Ramos (cell line): ENCODE data around the gene MRPS12.

Experiments used
- in situ Hi-C: fragments of 300-500 bp; cut with MboI; formaldehyde crosslinking; loops from one replicate; pipeline ENCODE4 v1.14.3; 2022; ENCODE audit warnings: low sequenced_read_pairs; ENCODE audit not compliant: unreplicated experiment

Gene MRPS12

DNA sequence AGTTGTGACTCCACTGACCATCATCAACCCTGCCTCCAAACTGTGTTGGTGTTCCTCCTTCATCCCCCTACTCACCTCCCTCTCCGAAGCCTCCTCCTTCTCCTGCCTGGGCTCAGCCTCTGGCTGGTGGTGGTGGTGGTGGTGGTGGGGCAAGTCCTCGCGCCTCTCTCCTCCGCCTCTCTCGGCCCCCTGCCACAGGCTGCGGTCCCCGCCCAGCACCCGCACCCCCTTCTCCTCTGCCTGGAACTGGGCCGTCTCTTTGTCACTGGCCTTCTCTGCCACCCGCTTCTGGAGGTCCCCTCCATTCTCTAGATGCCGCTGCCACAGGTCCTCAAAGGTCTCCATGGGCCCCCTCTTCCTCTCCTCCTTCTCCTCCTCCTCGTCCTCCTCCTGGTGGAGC lies 20.3 kb upstream of the MRPS12 start:
- in situ Hi-C loops, result no loop called here

DNA sequence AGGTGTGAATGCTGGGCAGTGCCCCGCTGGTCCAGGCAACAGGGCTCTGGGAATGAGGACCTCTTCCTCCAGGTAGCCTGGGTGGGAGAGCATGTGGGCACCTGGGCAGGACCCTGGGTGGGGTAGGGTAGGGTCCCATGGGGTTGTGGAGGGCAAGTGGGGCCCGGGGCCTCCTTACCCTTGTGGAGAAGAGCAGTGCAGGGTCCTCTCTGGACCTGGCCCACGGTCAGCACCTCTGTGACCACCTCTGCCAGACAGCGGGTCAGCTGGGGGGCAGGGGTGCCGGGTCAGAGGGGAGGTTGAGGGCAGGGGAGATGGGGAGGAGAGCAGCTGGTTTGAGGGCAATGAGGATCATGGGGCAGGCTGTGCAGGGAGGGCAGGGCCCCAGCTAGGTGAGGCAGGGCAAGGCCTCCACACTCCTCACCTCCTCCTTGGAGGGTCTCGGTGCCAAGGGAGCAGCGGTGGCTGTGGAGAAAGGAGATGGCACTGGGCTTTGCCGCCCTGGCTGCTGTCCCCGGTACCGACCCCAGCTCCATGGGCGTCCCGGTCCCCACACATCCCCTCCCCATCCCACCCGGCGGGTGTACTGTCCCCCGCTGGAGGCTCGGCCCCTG lies 19.2 kb upstream of the MRPS12 start:
- in situ Hi-C loops, result no loop called here

GRCh38 chr19:38912600-38913514 lies 17.9 kb upstream of the MRPS12 start:
- in situ Hi-C loops, result no loop called here

- in situ Hi-C loops, result no loop called here
These were observed 16.8 kb upstream of the MRPS12 start for GRCh38 chr19:38913958-38914357.

- in situ Hi-C loops, result no loop called here
These were observed 15.1 kb upstream of the MRPS12 start for GRCh38 chr19:38915329-38916321.

- in situ Hi-C loops, result no loop called here
These were observed 13.2 kb upstream of the MRPS12 start for GRCh38 chr19:38917516-38917915.

DNA sequence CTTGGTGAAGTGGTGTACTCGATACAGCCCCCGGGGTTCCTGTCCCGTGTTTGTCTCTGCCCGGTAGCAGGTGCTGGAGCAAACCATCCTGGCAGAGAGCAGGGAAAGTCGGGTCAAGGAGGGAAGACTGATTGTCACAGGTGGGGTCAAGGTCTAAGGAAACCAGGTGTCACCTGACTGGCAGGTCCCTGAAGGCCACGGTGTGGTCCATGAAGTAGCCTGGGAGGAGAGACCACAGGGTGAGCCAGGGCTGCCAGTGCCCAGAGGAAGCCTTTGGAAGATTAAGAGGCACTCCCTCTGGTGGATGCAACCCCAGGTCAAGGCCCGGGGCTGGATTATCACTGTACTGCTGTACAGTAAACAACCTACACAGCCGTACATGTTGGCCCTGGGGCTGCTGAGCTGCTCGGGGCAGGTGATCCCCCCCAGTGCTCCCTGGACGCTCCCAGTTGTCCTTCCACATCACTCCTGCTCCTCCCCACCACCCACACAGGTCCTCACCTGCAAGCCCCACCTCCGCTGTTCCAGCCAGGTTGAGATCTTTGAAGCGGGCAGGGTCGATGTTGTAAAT lies 12.7 kb upstream of the MRPS12 start:
- in situ Hi-C loops, result no loop called here

DNA sequence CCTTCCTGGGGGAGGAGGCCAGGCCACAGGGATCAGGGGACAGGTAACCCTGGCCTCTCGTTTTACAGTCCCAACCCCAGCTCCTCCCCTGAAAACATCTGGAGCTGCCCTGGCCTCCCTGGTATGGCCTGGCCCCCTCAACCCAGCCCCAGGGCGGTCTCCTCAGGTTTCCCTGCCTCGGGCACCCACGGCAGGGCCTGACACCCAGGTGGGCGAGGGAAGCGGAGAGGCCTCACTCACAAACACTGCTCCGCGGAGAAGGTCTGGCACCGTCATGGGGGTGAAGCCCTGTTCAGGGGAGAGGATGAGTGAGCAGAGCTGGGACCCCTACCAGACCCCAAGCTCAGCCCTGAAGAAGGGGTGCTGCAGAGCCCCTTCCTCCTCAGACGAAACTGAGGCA lies 12.2 kb upstream of the MRPS12 start:
- in situ Hi-C loops, result no loop called here

GRCh38 chr19:38919837-38920601 lies 10.7 kb upstream of the MRPS12 start:
- in situ Hi-C loops, result no loop called here

- in situ Hi-C loops, result no loop called here
These were observed 9.9 kb upstream of the MRPS12 start for GRCh38 chr19:38920602-38921419.

- in situ Hi-C loops, result no loop called here
These were observed 9.1 kb upstream of the MRPS12 start for GRCh38 chr19:38921420-38922274.

- in situ Hi-C loops, result no loop called here
These were observed 8.3 kb upstream of the MRPS12 start for GRCh38 chr19:38922482-38922881.

GRCh38 chr19:38924388-38924787 lies 6.4 kb upstream of the MRPS12 start:
- in situ Hi-C loops, result no loop called here

DNA sequence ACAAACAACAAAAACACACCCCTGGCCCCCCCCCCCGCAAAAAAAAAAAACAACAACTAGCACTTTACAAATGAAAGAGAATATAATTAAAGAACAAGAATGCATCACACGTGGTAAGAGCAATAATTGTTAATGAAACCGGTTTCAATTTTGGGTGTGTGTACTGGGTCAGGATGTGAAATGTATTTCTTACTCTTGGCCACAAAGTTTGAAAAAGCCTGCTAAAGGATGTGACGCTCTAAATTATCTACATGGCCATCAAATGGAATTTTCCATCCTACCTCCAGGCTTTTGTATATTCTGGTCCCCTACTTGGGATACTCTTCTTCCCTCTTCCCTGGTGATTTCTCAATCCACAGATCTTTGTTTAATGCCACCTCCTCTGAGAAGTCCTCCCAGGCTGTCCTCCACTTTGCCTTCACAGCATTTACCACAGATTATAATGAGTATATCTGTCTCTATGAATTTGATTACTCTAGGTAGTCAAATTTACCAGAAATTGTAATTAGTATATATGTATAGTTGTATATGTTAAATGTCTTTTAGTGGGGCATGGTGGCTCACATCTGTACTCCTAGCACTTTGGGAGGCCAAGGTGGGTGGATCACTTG lies 2.2 kb upstream of the MRPS12 start:
- in situ Hi-C loops, result loop anchor here (25.0 kb wide), 2 partner anchors 391 to 516 kb away; partner anchors contain the start of gene FAM98C

DNA sequence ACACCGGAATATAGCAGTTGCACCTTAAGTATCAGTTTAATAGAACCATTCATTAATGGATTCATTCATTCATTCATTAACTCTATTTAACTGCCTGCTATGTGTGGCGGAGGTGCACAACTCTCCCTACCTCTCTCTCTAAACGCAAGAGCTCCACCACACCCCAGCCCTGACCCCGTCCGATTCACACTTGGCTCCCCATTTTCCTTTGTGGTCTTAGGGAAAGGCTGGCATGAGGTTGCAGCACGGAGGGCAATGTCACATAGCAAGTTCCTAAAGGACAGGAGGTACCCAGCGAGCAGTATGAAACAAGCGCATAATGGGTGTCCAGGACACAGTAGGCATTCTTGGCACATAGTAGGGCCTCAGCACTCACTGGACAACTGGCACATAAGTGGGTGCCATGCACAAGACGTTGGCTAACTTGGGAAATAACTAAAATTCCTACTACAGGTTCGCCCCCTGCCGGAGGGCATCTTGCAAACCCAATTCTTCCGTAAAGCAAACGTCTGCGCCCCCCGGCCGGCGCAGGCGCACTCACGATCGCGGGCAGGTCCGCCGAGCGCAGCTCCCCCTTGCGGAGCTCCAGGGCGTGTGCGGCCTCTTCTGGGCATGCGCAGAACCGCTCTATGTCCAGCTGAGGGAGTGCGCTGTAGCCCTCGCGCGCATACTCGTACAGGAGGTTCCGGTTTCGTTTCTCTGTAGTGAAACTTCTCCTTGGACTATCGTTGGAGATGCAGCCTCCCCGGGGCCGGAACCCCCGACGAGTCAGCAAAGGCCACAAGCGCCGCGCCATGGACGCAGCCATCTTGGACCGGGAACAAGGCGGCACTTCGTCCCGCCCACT lies 592 bp upstream of the MRPS12 start, which contains the start of gene SARS2:
Gene SARS2 (minus strand): TSS at position 835 of the 847 bp plus-strand sequence. CDS start 27 bp downstream, at position 808.
- in situ Hi-C loops, result loop anchor here (25.0 kb wide), 2 partner anchors 393 to 518 kb away; partner anchors contain the start of gene FAM98C

- in situ Hi-C loops, result loop anchor here (25.0 kb wide), 2 partner anchors 394 to 519 kb away; partner anchors contain the start of gene FAM98C
These were observed 713 bp downstream of the MRPS12 start for GRCh38 chr19:38931521-38931793.
